SKM-1 (cell line): ENCODE results near the gene PLEKHG2.
"Not testable (repeated sequence)": the region's sequence is repeated elsewhere in the genome, so short reads cannot be mapped to it uniquely, and the experiment has no call there.

Source experiments
- DNase-seq: peaks from one replicate; lab custom pipeline; 2025; ENCODE audit not compliant: unreplicated experiment; lab: John Stamatoyannopoulos, UW

The PLEKHG2 gene

DNA sequence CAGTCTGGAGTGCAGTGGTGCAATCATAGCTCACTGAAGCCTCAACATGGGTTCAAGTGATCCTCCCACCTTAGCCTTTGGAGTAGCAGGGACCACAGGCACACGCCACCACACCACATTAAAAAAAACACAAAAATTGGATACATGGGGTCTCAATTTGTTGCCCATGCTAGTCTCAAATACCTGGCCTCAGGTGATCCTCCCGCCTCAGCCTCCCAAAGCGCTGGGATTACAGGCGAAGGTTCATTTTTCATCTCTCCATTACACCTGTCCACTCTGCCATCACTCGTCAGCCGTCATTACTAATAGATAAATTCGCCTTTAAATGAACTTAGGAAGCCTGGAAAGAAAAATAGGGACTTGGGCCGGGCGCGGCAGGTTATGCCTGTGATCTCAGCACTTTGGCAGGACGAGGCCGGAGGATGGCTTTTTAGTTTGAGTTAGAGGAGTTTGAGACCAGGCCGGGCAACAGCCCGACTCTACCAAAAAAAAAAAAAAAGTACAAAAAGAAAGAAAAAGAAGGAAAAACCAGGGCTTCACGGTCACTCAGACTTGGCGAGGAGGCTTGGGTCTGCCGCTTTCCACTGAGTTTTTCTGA lies 32.2 kb downstream of the PLEKHG2 start:
- DNase-seq: no peak

- DNase-seq: peak; percentile 93
Measured at GRCh38 chr19:39445196-39446111, 33.0 kb downstream of the PLEKHG2 start, which contains the start of gene SUPT5H. Gene SUPT5H, plus strand, starts transcription at chr19:39445582. Its CDS starts 309 bp downstream, at chr19:39445891.

GRCh38 chr19:39446365-39447084 lies 34.1 kb downstream of the PLEKHG2 start:
- DNase-seq: no peak

DNA sequence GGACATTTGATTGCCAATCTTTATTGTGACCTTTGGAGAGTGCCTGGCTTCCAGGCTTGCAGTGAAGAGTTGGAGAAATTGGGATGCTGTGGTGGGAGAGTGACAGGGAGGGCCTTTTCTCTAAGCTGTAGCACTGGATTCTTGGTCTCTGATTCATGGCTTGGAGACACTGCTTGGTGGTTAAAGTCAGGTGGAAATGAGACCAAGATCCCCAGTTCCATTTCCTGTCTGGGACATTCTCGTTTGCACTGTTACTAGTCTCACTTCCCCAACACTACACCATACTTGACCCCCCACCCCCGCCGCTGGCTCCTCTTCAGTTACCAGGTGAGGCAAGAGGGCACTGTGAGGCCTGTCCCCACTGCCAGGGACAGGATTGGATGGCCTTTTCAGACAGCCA lies 35.8 kb downstream of the PLEKHG2 start:
- no peak for DNase-seq

DNA sequence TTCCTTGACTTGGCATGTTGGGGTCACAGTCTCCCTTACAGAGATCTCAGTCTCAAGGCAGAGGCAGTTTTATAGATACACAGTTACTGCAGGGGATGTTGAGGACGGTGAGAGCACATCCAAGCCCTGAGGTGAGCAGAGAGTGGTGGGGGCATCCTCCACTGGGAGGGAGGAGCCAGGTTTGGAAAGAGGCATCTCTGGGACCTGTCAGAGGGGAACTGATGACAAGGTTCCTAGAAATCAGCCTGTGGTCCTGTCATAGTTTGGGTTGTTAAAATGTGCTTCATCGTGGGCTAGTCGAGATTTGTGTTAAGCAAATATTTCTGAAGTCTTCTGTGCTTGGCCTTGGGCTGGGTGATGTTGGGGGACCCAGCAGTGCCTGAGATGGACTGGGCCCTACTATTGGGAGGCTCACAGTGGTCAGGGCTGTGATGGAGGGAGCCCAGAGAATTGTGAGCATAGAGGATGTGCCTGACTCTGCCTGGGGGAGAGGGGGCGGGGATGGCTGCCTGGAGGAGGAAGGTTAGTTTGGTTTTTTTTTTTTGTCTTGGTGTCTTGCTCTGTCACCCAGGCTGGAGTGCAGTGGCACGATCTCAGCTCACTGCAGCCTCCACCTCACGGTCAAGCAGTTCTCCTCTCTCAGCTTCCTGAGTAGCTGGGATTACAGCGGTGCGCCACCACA lies 36.8 kb downstream of the PLEKHG2 start:
- DNase-seq: no peak

GRCh38 chr19:39451257-39451656 lies 38.8 kb downstream of the PLEKHG2 start:
- DNase-seq: not testable (repeated sequence)

DNA sequence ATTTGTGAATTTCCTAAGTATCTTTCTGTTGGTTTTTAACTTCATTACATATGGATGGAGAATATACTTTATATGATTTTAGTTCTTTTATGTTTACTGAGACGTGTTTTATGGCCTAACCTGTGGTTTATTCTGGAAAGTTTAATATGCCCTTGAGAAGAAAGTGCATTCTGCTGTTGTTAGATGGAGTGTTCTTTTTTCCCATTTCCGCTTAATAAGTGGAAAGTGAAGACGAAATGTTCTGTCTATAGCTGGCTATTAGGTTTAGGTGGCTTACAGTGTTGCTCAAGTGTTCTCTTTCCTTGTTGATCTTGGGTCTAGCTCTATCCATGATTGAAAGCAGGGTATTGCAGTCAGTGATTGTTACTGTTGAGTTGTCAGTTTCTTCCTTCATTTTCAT lies 50.9 kb downstream of the PLEKHG2 start:
- DNase-seq: no peak

GRCh38 chr19:39465956-39466747 lies 53.7 kb downstream of the PLEKHG2 start:
- no peak for DNase-seq

GRCh38 chr19:39467941-39468340 lies 55.5 kb downstream of the PLEKHG2 start:
- DNase-seq: no peak

DNA sequence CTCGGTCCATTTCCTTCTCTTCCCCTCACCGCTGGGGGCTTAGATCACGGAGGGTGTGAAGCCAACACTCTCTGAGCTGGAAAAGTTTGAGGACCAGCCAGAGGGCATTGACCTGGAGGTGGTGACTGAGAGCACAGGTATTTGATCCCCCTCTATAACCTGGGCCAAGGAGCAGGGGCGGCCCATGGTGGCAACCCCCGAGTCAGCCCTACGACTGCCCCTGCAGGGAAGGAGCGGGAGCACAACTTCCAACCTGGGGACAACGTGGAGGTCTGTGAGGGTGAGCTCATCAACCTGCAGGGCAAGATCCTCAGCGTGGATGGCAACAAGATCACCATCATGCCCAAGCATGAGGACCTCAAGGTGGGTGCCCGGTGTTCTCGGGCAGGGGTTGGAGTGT lies 56.6 kb downstream of the PLEKHG2 start:
- DNase-seq: no peak

- no peak for DNase-seq
Measured at GRCh38 chr19:39469567-39469966, 57.1 kb downstream of the PLEKHG2 start.

DNA sequence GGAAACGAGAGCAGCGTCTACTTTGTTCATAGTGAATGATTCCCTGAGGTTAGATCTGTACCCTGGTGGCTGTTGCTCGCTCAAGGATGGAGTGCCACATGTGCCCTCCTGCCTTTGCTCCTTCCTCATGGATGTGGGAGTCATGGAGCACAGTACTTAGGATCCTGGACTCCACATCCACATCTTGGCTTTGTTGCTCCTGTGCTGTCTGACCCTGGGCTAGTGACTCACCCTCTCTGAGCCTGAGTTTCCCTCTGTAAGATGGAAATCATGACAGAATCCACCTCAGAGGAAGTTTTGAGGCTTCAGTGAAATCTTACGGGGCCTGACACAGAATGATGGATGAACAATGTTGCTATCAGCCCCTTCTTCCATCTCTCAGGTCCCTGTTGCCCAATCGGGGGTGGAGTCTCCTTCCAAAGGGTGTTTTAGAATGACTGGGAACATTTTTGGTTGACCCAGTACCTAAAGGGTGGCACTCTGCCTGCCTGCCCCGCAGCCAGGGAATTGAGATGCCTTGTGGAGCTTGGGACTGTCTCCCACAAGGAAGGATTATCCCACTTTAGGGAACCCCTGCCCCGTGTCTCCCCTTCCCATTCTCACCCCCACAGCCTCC lies 58.4 kb downstream of the PLEKHG2 start:
- no peak for DNase-seq

- DNase-seq: no peak
Measured at GRCh38 chr19:39471756-39472536, 59.5 kb downstream of the PLEKHG2 start.

- DNase-seq: no peak
Measured at GRCh38 chr19:39472746-39473442, 60.4 kb downstream of the PLEKHG2 start.

DNA sequence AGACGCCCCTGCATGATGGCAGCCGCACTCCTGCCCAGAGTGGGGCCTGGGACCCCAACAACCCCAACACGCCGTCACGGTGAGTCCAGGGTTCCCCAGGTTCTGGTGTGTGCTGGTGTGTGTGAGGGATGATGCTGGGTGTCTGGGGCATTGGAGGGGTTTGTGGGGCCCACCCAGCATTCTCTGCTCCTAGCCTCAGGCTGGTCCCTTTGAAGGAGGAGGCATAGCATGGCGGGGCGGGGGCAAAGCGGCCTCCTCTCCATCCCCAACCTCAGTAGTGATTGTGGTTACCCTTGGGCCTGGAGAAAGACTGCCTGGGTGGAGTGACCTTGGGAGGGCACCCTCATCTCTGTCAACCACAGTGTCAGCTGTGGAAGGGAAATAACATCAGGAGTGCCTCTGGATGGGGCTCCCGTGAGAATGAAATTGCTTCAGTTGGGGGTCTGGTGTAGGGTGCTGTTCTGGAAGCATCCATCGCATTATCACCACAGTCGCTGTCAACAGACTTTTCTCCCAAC lies 61.0 kb downstream of the PLEKHG2 start:
- DNase-seq: no peak

- DNase-seq: no peak
Measured at GRCh38 chr19:39474139-39474620, 61.7 kb downstream of the PLEKHG2 start.

DNA sequence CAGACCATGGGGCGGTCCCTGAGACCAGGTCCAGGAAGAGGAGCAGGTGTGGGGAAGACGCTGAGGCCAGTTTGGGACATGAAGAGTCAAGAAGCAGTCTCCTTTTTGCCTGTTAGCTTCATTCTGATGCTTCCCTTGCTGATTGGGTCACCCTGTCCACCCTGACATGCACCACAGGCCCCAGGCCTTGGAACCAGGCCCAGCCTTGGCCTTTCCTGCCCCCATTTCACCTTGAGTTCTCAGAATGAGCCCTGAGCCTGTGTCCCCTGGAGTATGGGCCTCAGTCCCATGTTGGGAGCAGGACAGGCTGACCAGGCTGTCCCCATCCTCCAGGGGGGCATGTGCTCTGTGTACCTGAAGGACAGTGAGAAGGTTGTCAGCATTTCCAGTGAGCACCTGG lies 63.3 kb downstream of the PLEKHG2 start:
- DNase-seq: no peak
